GM21360 (cell line): ENCODE measurements around the gene INO80.

Experiments
- ATAC-seq: cut with Tn5 transposase; IDR thresholded peaks from one replicate; pipeline ENCODE4 v1.9.1; 2021; ENCODE audit warnings: mild to moderate bottlenecking, moderate library complexity; ENCODE audit not compliant: unreplicated experiment

INO80 gene

GRCh38 chr15:41010345-41010744, 105.7 kb downstream of the INO80 start:
- ATAC-seq = no peak

DNA sequence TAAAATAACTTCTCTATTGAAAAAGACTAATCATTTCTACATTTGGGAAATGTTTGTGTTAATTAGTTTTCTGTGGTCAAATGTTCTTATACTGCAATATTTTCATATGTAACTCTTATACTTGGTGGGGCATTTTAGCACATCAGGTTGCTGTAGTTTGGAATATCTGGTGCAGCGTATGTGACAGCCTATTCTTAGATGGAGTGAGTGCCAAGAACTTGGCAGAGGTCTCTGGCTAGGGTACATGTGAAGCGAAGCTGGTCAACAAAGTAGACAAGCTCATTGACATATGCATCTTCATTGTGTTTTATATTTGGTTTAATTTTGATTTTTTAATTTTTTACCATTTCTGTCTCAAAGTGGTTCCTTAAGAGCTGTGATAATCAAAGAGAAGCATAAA, 109.6 kb downstream of the INO80 start:
- no peak for ATAC-seq

DNA sequence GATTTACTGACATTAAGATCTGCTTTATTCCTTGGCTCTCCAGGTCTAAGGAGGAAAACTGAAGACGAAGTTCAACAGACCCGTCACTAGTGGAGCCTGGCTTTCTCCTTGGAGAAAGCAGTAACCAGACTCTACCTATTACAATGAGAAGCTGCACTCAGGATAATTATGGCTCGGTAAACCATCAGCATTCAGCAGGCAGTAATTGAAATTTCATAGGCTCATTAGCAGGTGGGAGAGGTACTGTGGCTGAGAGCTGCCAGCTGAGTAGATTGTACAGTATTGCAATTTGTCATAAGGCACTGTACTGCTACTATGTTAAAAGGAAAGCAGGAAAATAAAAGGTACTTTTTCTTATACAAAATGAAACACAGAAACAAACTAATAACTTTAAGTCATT, 111.6 kb downstream of the INO80 start:
- no peak for ATAC-seq

- ATAC-seq = no peak
Measured at GRCh38 chr15:41001524-41002214, 114.4 kb downstream of the INO80 start.

GRCh38 chr15:40999190-40999589, 116.9 kb downstream of the INO80 start:
- no peak for ATAC-seq

DNA sequence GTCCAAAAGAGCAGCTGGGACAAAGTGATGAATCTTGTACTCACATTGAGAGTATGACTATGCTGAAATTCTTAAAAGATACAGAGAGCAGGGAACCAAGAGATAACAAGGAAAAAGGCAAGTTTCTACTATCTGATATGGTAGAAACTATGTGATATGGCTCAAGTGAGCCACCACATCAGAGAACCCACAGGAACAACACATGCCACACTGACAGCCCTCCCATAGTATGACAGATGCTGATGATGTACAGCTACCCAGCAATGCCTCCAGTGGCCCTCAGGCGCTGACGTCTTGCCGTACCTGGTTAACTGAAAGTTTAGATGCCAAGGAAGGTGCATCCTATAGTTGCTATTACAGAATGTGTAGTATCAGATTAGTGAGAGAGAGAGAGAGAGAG, 120.4 kb downstream of the INO80 start:
- ATAC-seq = no peak

- no peak for ATAC-seq
Measured at GRCh38 chr15:40992825-40993224, 123.3 kb downstream of the INO80 start.

- no peak for ATAC-seq
Measured at GRCh38 chr15:40992241-40992741, 123.8 kb downstream of the INO80 start.

GRCh38 chr15:40991355-40991754, 124.7 kb downstream of the INO80 start:
- no peak for ATAC-seq

GRCh38 chr15:40990789-40991188, 125.3 kb downstream of the INO80 start:
- no peak for ATAC-seq

GRCh38 chr15:40990080-40990479, 126.0 kb downstream of the INO80 start:
- no peak for ATAC-seq

- ATAC-seq = no peak
Measured at GRCh38 chr15:40988156-40988555, 127.9 kb downstream of the INO80 start.

GRCh38 chr15:40986820-40987219, 129.3 kb downstream of the INO80 start:
- ATAC-seq = no peak

DNA sequence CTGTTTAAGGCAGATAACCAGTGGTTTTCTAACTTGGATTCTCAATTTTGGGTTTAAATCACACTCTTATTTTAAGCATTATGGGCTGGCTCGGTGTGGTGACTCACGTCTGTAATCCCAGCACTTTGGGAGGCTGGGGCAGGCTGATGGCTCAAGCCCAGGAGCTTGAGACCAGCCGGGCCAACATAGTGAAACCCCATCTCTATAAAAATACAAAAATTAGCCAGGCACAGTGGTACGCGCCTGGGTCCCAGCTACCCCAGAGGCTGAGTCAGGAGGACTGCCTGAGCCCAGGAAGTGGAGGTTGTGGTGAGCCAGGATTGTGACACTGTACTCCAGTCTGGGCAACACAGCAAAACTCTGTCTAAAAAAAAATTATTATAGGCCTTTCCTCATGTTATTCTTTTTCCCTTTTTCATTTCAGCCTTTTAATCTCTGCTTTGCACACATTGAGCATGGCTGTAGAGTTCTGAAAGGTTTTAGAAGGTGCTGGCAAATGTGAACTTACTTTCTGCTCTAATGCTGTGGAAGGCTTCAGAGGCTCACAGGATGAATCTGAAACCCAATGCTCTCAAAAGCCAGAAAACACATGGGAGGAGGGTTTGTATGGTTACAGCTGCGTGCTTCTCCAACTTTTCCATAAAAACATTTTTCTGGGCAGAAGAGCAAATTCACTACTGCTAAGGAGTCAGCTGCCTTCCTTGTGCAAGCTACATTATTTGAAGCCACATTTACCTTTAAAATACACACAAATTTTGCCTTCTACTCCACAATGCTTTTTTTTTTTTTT, 130.3 kb downstream of the INO80 start:
- no peak for ATAC-seq

DNA sequence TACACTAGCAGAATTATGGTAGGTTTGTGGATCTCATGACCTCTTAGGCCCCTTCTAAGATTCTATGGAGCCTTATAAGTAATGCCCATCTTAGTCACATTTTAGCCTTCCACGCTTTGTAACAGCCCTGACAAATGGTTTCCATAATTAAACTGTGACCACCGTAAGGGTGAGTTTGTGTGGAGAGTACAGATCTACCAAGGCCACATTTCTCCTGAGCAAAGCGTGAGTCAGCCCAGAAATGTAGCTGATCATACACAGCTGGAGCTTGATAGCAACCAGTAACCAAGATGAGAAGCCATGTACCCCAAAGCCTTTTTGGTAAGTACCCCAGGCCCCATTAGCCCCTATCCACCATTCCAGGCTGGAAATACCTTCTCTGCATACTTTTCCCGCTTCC, 131.1 kb downstream of the INO80 start:
- ATAC-seq = no peak

- no peak for ATAC-seq
Measured at GRCh38 chr15:40984406-40984805, 131.7 kb downstream of the INO80 start.

GRCh38 chr15:40982855-40983254, 133.2 kb downstream of the INO80 start:
- no peak for ATAC-seq

DNA sequence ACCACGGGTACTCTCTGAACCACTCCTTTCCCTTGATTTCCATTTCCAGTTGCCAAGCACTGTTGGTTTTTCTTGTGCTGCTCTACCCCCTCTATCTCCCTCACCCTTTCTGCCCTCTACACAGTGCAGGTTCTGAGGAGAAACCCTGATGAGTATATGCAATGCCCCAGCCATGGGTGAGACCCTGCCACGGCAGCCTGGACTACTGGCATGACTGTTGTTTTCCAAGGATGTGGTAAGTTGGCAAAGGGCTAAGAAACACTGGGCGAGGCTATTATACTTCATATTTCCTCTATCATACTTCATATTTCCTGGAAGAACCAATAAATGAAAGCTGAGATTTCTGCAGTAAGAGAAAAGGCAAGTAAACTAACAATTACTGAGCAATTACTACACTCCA, 134.9 kb downstream of the INO80 start:
- ATAC-seq = no peak

GRCh38 chr15:40978562-40978961, 137.5 kb downstream of the INO80 start:
- ATAC-seq = no peak

- ATAC-seq = no peak
Measured at GRCh38 chr15:40978141-40978540, 137.9 kb downstream of the INO80 start.

- ATAC-seq = no peak
Measured at GRCh38 chr15:40976819-40977218, 139.3 kb downstream of the INO80 start.

GRCh38 chr15:40974879-40975278, 141.2 kb downstream of the INO80 start:
- ATAC-seq = no peak
